HG02588 (cell line): ENCODE data around the gene ANO4.

Source experiments
- ATAC-seq: cut with Tn5 transposase; IDR thresholded peaks from one replicate; pipeline ENCODE4 v1.9.1; 2021; ENCODE audit warnings: mild to moderate bottlenecking, moderate library complexity; ENCODE audit not compliant: unreplicated experiment

ANO4 gene

GRCh38 chr12:100942984-100943749 is 148.6 kb downstream of the ANO4 start:
- ATAC-seq: no peak

- ATAC-seq: no peak
Observed at GRCh38 chr12:100951756-100952155, 157.2 kb downstream of the ANO4 start.

- no peak for ATAC-seq
Observed at GRCh38 chr12:100953217-100953616, 158.6 kb downstream of the ANO4 start.

- ATAC-seq: no peak
Observed at GRCh38 chr12:100953677-100954076, 159.1 kb downstream of the ANO4 start.

GRCh38 chr12:100954118-100954517 is 159.5 kb downstream of the ANO4 start:
- ATAC-seq: no peak

- no peak for ATAC-seq
Observed at GRCh38 chr12:100955139-100955538, 160.6 kb downstream of the ANO4 start.

- no peak for ATAC-seq
Observed at GRCh38 chr12:100956311-100956852, 161.8 kb downstream of the ANO4 start.

GRCh38 chr12:100959481-100959880 is 164.9 kb downstream of the ANO4 start:
- ATAC-seq: no peak

GRCh38 chr12:100962086-100962712 is 167.6 kb downstream of the ANO4 start:
- no peak for ATAC-seq

- no peak for ATAC-seq
Observed at GRCh38 chr12:100963381-100963780, 168.8 kb downstream of the ANO4 start.

GRCh38 chr12:100964028-100964427 is 169.5 kb downstream of the ANO4 start:
- ATAC-seq: no peak

GRCh38 chr12:100967189-100967588 is 172.6 kb downstream of the ANO4 start:
- ATAC-seq: no peak

GRCh38 chr12:100970894-100971293 is 176.3 kb downstream of the ANO4 start:
- no peak for ATAC-seq

- no peak for ATAC-seq
Observed at GRCh38 chr12:100972121-100972520, 177.5 kb downstream of the ANO4 start.

- no peak for ATAC-seq
Observed at GRCh38 chr12:100974341-100974740, 179.8 kb downstream of the ANO4 start.

- no peak for ATAC-seq
Observed at GRCh38 chr12:100974747-100975146, 180.2 kb downstream of the ANO4 start.

- no peak for ATAC-seq
Observed at GRCh38 chr12:100976735-100977134, 182.2 kb downstream of the ANO4 start.

- ATAC-seq: no peak
Observed at GRCh38 chr12:100980856-100981255, 186.3 kb downstream of the ANO4 start.

- ATAC-seq: no peak
Observed at GRCh38 chr12:100982511-100983183, 188.1 kb downstream of the ANO4 start.

- no peak for ATAC-seq
Observed at GRCh38 chr12:100984796-100985195, 190.2 kb downstream of the ANO4 start.
